HG02588 (cell line): ENCODE results near the gene SGMS1.
"Not testable (repeated sequence)": the region's sequence is repeated elsewhere in the genome, so short reads cannot be mapped to it uniquely, and the experiment has no call there.

Experiments
- ATAC-seq: cut with Tn5 transposase; IDR thresholded peaks from one replicate; pipeline ENCODE4 v1.9.1; 2021; ENCODE audit warnings: mild to moderate bottlenecking, moderate library complexity; ENCODE audit not compliant: unreplicated experiment

The SGMS1 gene

DNA sequence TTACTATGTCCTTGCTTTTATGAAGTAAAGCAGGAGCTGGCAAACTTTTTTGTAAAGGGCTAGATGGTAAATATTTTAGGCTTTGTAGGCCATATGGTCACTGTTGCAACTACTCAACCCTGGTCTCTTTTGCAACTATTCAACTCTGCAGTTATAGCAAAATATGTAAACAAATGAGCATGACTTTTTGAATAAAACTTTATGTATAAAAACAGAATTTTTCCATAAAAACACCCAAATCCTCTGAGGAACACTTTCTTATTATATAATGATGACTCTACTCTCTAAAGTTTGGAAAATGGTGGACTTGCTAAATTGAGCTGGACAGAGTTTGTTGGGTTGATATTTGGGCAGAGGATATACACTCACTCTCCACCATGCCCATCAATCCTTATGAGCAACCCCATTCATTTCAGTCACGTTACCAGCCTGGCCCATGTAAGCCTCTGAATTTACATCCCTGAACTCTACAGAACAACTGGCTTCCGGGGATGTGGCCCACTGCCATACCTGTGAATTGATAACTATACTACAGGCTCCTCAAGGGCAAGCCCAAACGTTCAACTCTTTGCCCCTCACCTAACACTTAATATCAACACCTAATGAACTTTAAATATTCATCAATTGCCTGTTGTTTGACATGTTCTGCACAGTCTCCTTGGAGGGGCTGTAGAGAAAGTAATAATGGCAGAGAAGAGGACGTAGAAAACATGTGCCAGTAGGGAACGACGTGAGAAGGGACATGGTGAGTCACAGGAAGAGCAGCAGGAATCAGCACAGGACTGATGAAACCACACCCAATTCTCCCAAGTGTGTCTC, 37.6 kb downstream of the SGMS1 start:
- no peak for ATAC-seq

DNA sequence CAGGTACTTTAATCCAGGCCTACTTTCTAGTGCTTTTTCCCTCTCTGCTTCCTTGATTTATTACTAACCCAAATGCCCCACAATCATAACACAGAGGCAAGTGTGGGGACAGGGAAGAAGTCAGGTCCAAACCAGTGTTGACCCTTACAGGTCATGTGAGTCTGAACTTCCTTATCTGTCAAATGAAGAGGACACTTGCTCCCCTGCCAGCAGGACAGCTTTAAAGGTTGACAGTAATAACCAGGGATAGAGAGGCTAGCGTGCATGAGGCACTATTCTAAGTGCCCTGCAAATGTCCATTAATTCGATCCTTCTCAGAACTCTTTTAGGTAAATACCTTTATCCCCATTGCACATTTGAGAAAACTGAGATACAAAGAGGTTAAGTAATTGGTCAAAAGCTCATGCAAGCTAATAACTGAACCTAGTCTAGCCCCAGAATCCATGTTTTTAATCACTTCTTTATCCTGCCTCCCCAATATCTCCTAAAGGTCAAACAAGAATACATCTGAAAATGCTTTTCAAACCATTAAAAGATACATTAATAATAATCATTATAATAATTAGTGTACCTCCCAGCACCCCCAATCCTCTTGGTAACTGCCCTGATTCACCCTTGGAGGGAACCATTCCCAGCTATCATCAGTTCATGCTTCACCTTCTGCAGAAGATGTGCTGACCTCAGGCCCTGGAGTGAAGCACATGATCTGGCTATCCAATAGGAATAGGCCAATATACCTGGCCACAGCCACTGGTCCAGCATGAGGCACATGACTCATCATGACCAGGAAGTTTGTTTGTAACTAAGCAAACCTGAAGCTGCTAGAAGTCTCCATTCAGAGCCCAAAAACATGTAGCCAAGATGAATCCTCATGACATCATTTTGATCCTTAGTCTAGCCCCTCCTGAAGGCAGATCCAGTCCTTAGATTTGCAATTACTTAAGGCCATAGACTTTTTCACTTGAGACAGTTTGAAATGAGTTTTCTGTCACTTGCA, 40.7 kb downstream of the SGMS1 start:
- no peak for ATAC-seq

- ATAC-seq, result no peak
These were observed 41.7 kb downstream of the SGMS1 start for GRCh38 chr10:50582046-50582445.

- no peak for ATAC-seq
These were observed 43.4 kb downstream of the SGMS1 start for GRCh38 chr10:50580262-50580891.

GRCh38 chr10:50579491-50580261, 44.1 kb downstream of the SGMS1 start:
- no peak for ATAC-seq

DNA sequence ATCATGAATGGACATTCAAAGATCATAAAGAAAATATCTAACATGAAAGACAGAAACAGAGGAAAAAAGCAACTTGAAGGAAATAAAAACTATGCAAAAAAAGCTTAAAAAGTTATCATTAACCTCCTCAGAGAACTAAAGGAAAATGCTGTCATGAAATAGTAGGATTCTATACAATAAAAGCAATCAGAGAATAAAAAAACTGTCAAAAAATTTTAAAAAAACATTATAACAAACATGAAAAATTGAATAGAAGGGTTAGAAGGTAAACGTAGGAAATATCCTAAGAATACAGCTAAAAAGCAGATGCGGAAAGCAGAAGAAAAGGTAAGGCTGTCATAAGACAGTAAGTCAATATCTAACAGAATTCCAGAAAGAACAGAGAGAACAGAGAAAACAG, 44.8 kb downstream of the SGMS1 start:
- ATAC-seq, result no peak

DNA sequence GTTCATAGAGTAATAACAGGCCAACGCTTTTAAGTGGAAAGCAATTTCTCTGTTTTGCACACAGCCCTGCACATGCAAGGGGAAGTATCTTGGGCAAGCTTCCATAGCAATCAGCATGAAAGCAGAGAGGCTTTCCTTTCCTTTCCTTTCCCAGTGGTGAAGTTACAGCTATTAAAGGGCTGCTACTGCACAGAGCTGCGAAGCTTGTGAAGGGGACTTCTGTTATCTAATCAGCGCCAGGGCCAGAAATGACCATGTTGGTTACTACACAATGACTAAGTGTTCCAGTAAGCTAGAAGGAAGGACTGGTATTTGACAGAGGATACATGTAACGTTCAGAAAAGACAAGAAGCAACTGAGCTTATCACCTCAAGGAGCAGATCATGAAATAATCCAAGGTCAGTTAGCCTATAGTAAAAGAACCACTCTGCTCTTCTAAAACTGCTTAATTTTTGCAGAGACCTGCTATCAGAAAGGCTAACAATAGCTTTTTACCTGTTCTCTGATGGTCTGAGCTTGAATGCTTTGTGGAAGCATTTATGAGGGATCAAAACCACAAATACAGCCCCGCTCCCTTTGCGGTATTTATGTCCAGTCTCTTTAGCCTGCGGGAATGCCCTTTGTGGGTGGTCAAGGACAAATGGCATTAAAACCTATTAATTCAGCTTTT, 45.9 kb downstream of the SGMS1 start:
- peak; percentile 66 for ATAC-seq

DNA sequence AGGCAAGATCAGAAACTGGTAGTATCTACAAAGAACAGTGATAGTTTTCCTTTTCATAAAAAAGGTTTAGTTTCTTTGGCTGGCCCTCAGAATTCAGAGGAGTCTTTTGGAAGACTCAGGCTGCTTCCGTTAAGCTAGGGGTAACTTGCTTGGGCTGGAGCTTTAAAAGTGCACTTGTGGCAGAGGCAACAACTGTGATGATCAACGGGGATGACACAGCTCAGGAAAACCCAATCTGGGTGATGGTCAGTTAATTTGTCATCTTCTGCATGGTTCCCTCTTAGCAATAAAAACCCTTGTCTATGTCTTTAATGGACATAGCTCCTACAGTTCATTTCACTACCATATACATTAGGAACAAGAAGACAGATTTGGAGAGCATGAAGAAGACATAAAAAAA, 46.7 kb downstream of the SGMS1 start:
- no peak for ATAC-seq

- ATAC-seq, result no peak
These were observed 47.4 kb downstream of the SGMS1 start for GRCh38 chr10:50576245-50576815.

DNA sequence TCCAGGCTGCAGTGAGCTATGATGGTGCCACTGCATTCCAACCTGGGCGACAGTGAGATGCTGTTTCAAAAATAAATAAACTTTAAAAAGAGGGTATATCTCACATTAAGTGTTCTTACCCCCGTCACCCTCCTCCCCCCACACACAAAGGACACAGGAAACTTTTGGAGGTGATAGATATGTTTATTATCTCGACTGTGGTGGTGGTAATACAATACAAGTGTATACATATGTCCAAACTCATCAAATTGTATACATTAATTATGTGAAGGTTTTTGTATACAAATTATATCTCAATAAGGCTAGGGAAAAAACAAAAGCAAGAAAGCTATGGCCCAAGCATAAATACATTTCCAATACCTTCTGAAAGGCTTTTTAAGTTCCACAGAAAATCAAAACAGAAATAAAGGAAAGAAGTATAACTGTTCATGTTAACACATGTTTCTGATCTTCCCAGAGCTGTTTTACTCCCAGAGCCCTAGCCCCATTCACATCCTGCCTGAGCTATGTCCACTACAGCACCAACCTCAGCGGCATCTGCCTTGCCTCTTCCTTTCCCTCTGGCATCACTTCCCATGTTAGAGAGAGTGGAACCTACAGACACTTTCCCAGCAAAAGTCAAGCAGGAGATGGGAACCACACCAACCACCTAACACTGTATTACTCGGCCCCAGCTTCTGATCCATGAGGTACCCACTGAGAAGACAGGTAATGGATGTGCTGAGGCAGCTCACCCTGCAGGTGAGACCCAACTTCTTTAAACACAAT, 48.1 kb downstream of the SGMS1 start:
- no peak for ATAC-seq

- no peak for ATAC-seq
These were observed 48.8 kb downstream of the SGMS1 start for GRCh38 chr10:50574931-50575330.

GRCh38 chr10:50574305-50574704, 49.5 kb downstream of the SGMS1 start:
- no peak for ATAC-seq

- ATAC-seq, result no peak
These were observed 51.7 kb downstream of the SGMS1 start for GRCh38 chr10:50572017-50572491.

DNA sequence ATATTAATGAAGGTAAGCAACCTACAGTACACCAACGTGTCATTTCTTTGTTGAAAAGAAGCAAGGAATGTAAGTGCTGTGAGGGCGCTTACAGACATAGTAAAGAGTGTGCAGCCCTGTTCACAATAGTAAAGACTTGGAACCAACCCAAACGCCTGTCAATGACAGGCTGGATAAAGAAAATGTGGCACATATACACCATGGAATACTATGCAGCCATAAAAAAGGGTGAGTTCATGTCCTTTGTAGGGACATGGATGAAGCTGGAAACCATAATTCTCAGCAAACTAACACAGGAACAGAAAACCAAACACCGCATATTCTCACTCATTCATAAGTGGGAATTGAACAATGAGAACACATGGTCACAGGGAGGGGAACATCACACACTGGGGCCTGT, 55.0 kb downstream of the SGMS1 start:
- not testable (repeated sequence) for ATAC-seq

- no peak for ATAC-seq
These were observed 56.4 kb downstream of the SGMS1 start for GRCh38 chr10:50567384-50567783.

GRCh38 chr10:50566150-50566549, 57.6 kb downstream of the SGMS1 start:
- ATAC-seq, result no peak

DNA sequence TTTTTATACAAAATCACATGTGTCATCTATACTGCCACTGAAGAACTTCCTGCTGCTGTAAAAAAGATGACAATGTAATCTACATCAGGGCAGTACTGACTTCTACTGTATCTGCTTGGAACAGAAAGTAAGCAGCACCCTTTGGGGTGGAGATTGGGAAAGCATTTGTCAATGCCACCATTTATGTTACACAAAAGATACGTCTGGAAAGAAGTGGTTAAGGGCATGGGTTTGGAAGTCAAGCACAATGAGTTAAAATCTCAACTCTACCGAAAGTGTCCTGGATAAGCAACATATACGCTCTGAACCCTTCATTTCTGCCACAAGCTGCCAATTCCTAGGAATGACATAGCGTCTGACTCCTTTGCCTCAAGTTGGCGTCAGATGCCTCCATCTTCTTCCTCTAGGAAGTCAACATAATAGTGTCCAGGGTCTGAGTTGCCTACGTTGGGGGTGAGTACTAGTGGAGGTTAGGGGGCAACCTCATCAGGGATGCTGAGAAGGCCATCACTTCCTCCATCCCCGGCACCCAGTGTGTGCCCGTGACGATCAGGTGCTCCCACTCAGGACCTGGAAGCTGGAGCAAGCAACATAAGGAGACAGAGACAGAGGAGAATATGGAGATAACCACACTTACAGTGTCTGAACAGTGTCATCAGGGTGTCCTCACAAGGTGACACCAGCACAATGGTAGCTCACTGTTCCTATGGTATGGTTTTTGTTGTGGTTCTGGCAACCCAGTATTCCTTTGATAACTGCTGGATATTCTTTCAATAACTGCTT, 58.3 kb downstream of the SGMS1 start:
- no peak for ATAC-seq

- no peak for ATAC-seq
These were observed 59.9 kb downstream of the SGMS1 start for GRCh38 chr10:50563906-50564305.
